ENCODE data around the gene ZNF608. TPM values are rescaled to one million over a fixed set of nuclear protein-coding genes. Genes with fewer than 3 reads are reported as not detected.
A peak's percentile ranks its signal among the peaks of the same experiment; 100 is the strongest.

Gene ZNF608
- total RNA-seq (10 to 100 TPM; 11.1 to 26.8 (median 15.5) TPM), polyA plus RNA-seq (10 to 100 TPM in 1 of 2 donors, 1 to 10 TPM in 1; 7.5 to 10.5 TPM)
- long read RNA-seq, donor 1, transcript ZNF608-205 (5 exons, 2,605 nt), result major isoform, 5 of 19 reads
- long read RNA-seq, donor 1, partial matches to known transcripts, result 7 of 19 reads
- long read RNA-seq, donor 1, other reads (novel, unspliced or antisense), result 3 of 19 reads
- long read RNA-seq, donor 2, full-length matches to known transcripts, result 2 of 2 reads
- long read RNA-seq, donor 2, partial matches to known transcripts, result 0 of 2 reads
- long read RNA-seq, donor 2, other reads (novel, unspliced or antisense), result 0 of 2 reads
- long read RNA-seq, donor 3, partial matches to known transcripts, result 0 of 2 reads
- long read RNA-seq, donor 3, other reads (novel, unspliced or antisense), result 2 of 2 reads

- DNase-seq, result peak in 4 of 5 donors; percentile 36 to 56 (median 41)
- no peaks in the 10 kb centered on the region for H3K9me3 ChIP-seq
- H3K27ac ChIP-seq, result peak within 1 kb of the TSS; percentile 62 to 87
- H3K36me3 ChIP-seq, result no peaks in the 10 kb centered on the region
- peak within 1 kb of the TSS; percentile 69 for H3K4me3 ChIP-seq
- TF ChIP-seq CTCF (IDR thresholded peaks at IDR 0.05) (no peak), EP300 (IDR thresholded peaks at IDR 0.05) (no peak)
- 3 to 9% (median 3%) methylated on average over 18 of the region's 18 CpGs for WGBS, 3 donors
- peaks cover 10% of the 10 kb centered on the region for H3K4me1 ChIP-seq (ENCODE audit: insufficient read depth)
- intact Hi-C loops (cut with DNase I), result loop anchor here in 1 of 4 donors (10.0 kb wide), 1 partner anchor 91 kb away; no protein-coding TSS in a partner anchor
- H3K27me3 ChIP-seq, result no peaks in the 10 kb centered on the region
Measured at GRCh38 chr5:124745928-124746915, at the start of gene ZNF608. ZNF608 (minus strand) TSS chr5:124746639; CDS start chr5:124744989, 1,650 bp downstream.

GRCh38 chr5:124795829-124796228, 49.4 kb upstream of the ZNF608 start:
- Histone ChIP-seq H3K9me3 (no peaks in the 10 kb centered on the region), H3K27ac (no peak overlapping the region), H3K27me3 (no peaks in the 10 kb centered on the region), H3K4me3 (no peak overlapping the region), H3K4me1 (ENCODE audit: insufficient read depth) (no peaks in the 10 kb centered on the region), H3K36me3 (no peaks in the 10 kb centered on the region)
- TF ChIP-seq POLR2A (IDR thresholded peaks at IDR 0.05), result no peak
- intact Hi-C loops (cut with DNase I), result no loop called here
- no peak for DNase-seq
- 79 to 89% (median 82%) methylated on average over 4 of the region's 4 CpGs for WGBS, 3 donors

- TF ChIP-seq POLR2A (IDR thresholded peaks at IDR 0.05), result no peak
- TF ChIP-seq CTCF (IDR thresholded peaks at IDR 0.05), result no peak
- no peak for TF ChIP-seq EP300 (IDR thresholded peaks at IDR 0.05)
- intact Hi-C loops (cut with DNase I), result no loop called here
- H3K27ac ChIP-seq, result no peak overlapping the region
- H3K4me3 ChIP-seq, result no peak overlapping the region
- H3K27me3 ChIP-seq, result no peaks in the 10 kb centered on the region
- DNase-seq, result no peak
- no peaks in the 10 kb centered on the region for H3K36me3 ChIP-seq
- H3K4me1 ChIP-seq (ENCODE audit: insufficient read depth), result no peaks in the 10 kb centered on the region
- 42 to 54% (median 51%) methylated on average over 7 of the region's 7 CpGs for WGBS, 3 donors
- no peaks in the 10 kb centered on the region for H3K9me3 ChIP-seq
Measured at GRCh38 chr5:124790895-124791732, 44.7 kb upstream of the ZNF608 start.

GRCh38 chr5:124790301-124790894, 44.0 kb upstream of the ZNF608 start:
- no peaks in the 10 kb centered on the region for H3K27me3 ChIP-seq
- no peaks in the 10 kb centered on the region for H3K4me1 ChIP-seq (ENCODE audit: insufficient read depth)
- H3K4me3 ChIP-seq, result no peak overlapping the region
- WGBS, 3 donors, result 89 to 94% (median 90%) methylated on average over 3 of the region's 3 CpGs
- no peaks in the 10 kb centered on the region for H3K36me3 ChIP-seq
- H3K9me3 ChIP-seq, result no peaks in the 10 kb centered on the region
- TF ChIP-seq POLR2A (IDR thresholded peaks at IDR 0.05) (no peak), EP300 (IDR thresholded peaks at IDR 0.05) (no peak), CTCF (IDR thresholded peaks at IDR 0.05) (no peak)
- intact Hi-C loops (cut with DNase I), result no loop called here
- no peak overlapping the region for H3K27ac ChIP-seq
- DNase-seq, result no peak

Data from ovary (tissue), 10 donors.